Breast epithelium (tissue), 4 donors: Measurements from ENCODE around the gene MAD1L1. TPM values are rescaled to one million over a fixed set of nuclear protein-coding genes. Genes with fewer than 3 reads are reported as not detected.

Experiments
- DNase-seq, 2 donors: peaks; one replicate each; pipeline ENCODE4 v3.0.0-alpha.2; 2019; ENCODE audit warnings: low spot score in 2 of 2
- H3K27ac ChIP-seq, 2 donors: fragments of 200-600 bp; sonication (generic) in 1 of 2; one replicate each; pipeline ENCODE4 v1.5.1; 2016 to 2019; ENCODE audit warnings: mild to moderate bottlenecking in 1 of 2
- H3K27me3 ChIP-seq, 2 donors: fragments of 200-600 bp; sonication (generic) in 1 of 2; one replicate each; pipeline versions ENCODE4 v1.5.1 to v1.6.0; 2017 to 2019; ENCODE audit warnings: control low read depth in 1 of 2, mild to moderate bottlenecking in 1 of 2
- H3K36me3 ChIP-seq: fragments of 200-600 bp; one replicate; pipeline ENCODE4 v1.5.1; 2019
- H3K4me1 ChIP-seq, 2 donors: fragments of 200-600 bp; sonication (generic); one replicate each; pipeline ENCODE4 v1.5.1; 2016 to 2019; ENCODE audit warnings: control low read depth in 1 of 2
- H3K4me3 ChIP-seq, 3 donors: fragments of 200-600 bp; sonication (generic); 1 replicate in 2 of 3; 2 replicates in 1 of 3; pipeline ENCODE4 v1.5.1; 2016 to 2019; ENCODE audit warnings: mild to moderate bottlenecking in 3 of 3, moderate library complexity in 2 of 3
- H3K9me3 ChIP-seq, 2 donors: fragments of 200-600 bp; sonication (generic) in 1 of 2; one replicate each; pipeline ENCODE4 v1.5.1; 2016 to 2019; ENCODE audit warnings: control low read depth in 1 of 2
- CTCF ChIP-seq, 3 donors: fragments of 450-650 bp; IDR thresholded peaks; one replicate each; pipeline ENCODE4 v1.5.1; 2016 to 2017; ENCODE audit warnings: antibody characterized with exemption in 3 of 3, mild to moderate bottlenecking in 3 of 3, moderate library complexity in 3 of 3
- POLR2A ChIP-seq: fragments of 450-650 bp; IDR thresholded peaks from one replicate; pipeline ENCODE4 v1.6.1; 2016; ENCODE audit warnings: antibody characterized with exemption, mild to moderate bottlenecking, moderate library complexity
- POLR2AphosphoS5 ChIP-seq, 3 donors: sonication (generic); formaldehyde crosslinking; IDR thresholded peaks; one replicate each; pipeline ENCODE4 v1.6.1; 2017; ENCODE audit warnings: antibody characterized with exemption in 3 of 3
- intact Hi-C: fragments of 100-400 bp; cut with DNase I; formaldehyde crosslinking; loops from one replicate; pipeline ENCODE4 v1.15.1; 2023; ENCODE audit warnings: low total_unique reads
- total RNA-seq, 3 donors: library from RNA; depleted of rRNA; stranded (reverse); fragments of >200 nt; gene quantifications; one replicate each; pipeline ENCODE4 v1.1.0, GENCODE V29; 2016

Gene MAD1L1
- total RNA-seq, 3 donors from 2014 or later, result 27.7 to 33.9 (median 28.8) TPM

GRCh38 chr7:1852517-1853430, 380.0 kb downstream of the MAD1L1 start:
- Histone ChIP-seq H3K4me1 (no peaks in the 10 kb centered on the region), H3K9me3 (peaks cover 0 to 5% of the 10 kb centered on the region in 2 donors), H3K27me3 (no peaks in the 10 kb centered on the region), H3K4me3 (no peak overlapping the region), H3K27ac (no peak overlapping the region), H3K36me3 (no peaks in the 10 kb centered on the region)
- intact Hi-C loops, result no loop called here
- TF ChIP-seq POLR2AphosphoS5 (IDR thresholded peaks at IDR 0.05) (no peak), POLR2A (no peak), CTCF (IDR thresholded peaks at IDR 0.05) (no peak)
- DNase-seq, result no peak

- no peaks in the 10 kb centered on the region for H3K4me1 ChIP-seq
- no peak overlapping the region for H3K27ac ChIP-seq
- TF ChIP-seq POLR2AphosphoS5 (IDR thresholded peaks at IDR 0.05) (no peak), CTCF (IDR thresholded peaks at IDR 0.05) (no peak), POLR2A (no peak)
- no peaks in the 10 kb centered on the region for H3K27me3 ChIP-seq
- DNase-seq, result no peak
- peaks cover 0 to 3% of the 10 kb centered on the region in 2 donors for H3K9me3 ChIP-seq
- H3K36me3 ChIP-seq, result no peaks in the 10 kb centered on the region
- intact Hi-C loops, result no loop called here
- H3K4me3 ChIP-seq, result no peak overlapping the region
Observed at GRCh38 chr7:1851721-1852516, 380.8 kb downstream of the MAD1L1 start.

GRCh38 chr7:1850976-1851571, 381.7 kb downstream of the MAD1L1 start:
- TF ChIP-seq POLR2A, result no peak
- no peak overlapping the region for H3K4me3 ChIP-seq
- no peak overlapping the region for H3K27ac ChIP-seq
- H3K27me3 ChIP-seq, result no peaks in the 10 kb centered on the region
- H3K36me3 ChIP-seq, result no peaks in the 10 kb centered on the region
- intact Hi-C loops, result no loop called here
- H3K4me1 ChIP-seq, result no peaks in the 10 kb centered on the region
- no peak for DNase-seq
- H3K9me3 ChIP-seq, result no peaks in the 10 kb centered on the region

GRCh38 chr7:1850111-1850975, 382.4 kb downstream of the MAD1L1 start:
- no peaks in the 10 kb centered on the region for H3K36me3 ChIP-seq
- no peaks in the 10 kb centered on the region for H3K27me3 ChIP-seq
- H3K27ac ChIP-seq, result no peak overlapping the region
- no peaks in the 10 kb centered on the region for H3K9me3 ChIP-seq
- DNase-seq, result no peak
- H3K4me1 ChIP-seq, result no peaks in the 10 kb centered on the region
- TF ChIP-seq POLR2A, result no peak
- TF ChIP-seq CTCF (IDR thresholded peaks at IDR 0.05), result no peak
- no peak for TF ChIP-seq POLR2AphosphoS5 (IDR thresholded peaks at IDR 0.05)
- H3K4me3 ChIP-seq, result no peak overlapping the region
- intact Hi-C loops, result no loop called here
